Thyroid gland (tissue), 4 donors: ENCODE measurements around the gene EIF2S3. TPM values are rescaled to one million over a fixed set of nuclear protein-coding genes. Genes with fewer than 3 reads are reported as not detected.

Experiments used
- DNase-seq, 2 donors: peaks; one replicate each; pipeline ENCODE4 v3.0.0-alpha.2; 2019
- H3K27ac ChIP-seq, 3 donors: fragments of 200-600 bp; sonication (generic); 1 replicate in 2 of 3; 2 replicates in 1 of 3; pipeline ENCODE4 v1.5.1; 2016 to 2019; ENCODE audit warnings: mild to moderate bottlenecking in 1 of 3, moderate library complexity in 1 of 3
- H3K27me3 ChIP-seq: fragments of 200-600 bp; sonication (generic); one replicate; pipeline ENCODE4 v1.5.1; 2019
- H3K36me3 ChIP-seq, 2 donors: fragments of 200-600 bp; sonication (generic); one replicate each; pipeline ENCODE4 v1.5.1; 2016 to 2019
- H3K4me1 ChIP-seq, 2 donors: fragments of 200-600 bp; sonication (generic); one replicate each; pipeline ENCODE4 v1.5.1; 2017 to 2019
- H3K4me3 ChIP-seq, 3 donors: fragments of 200-600 bp; sonication (generic); replicated peaks in 1 of 3; 1 replicate in 2 of 3; 2 replicates in 1 of 3; pipeline ENCODE4 v1.5.1; 2016; ENCODE audit warnings: mild to moderate bottlenecking in 1 of 3
- H3K9me3 ChIP-seq: fragments of 200-600 bp; sonication (generic); one replicate; pipeline ENCODE4 v1.5.1; 2017
- POLR2A ChIP-seq, 2 donors: fragments of 450-650 bp; IDR thresholded peaks; one replicate each; pipeline ENCODE4 v1.6.1; 2017; ENCODE audit warnings: antibody characterized with exemption in 2 of 2, mild to moderate bottlenecking in 2 of 2, moderate library complexity in 1 of 2
- WGBS, 2 donors: methylation state at CpG; one replicate each; pipeline ENCODE4 v1.1.5; 2017; 5-methylcytosine and 5-hydroxymethylcytosine counted together
- intact Hi-C: fragments of 100-400 bp; cut with DNase I; formaldehyde crosslinking; loops from one replicate; pipeline ENCODE4 v1.15.1; 2023
- total RNA-seq, 4 donors: library from RNA; depleted of rRNA; stranded (reverse); fragments of >200 nt; gene quantifications; one replicate each; pipeline ENCODE4 v1.2.3, GENCODE V29; 2016
- TF ChIP-seq, protein P1 (sequence below), 6 experiments: fragments of 200-600 bp in 3 of 6; fragments of 450-650 bp in 3 of 6; sonication (generic) in 3 of 6; IDR thresholded peaks; one replicate each; pipeline ENCODE4 v1.5.1; 2016 to 2019; ENCODE audit warnings: antibody characterized with exemption in 6 of 6, mild to moderate bottlenecking in 2 of 6, inconsistent platforms in 1 of 6, moderate library complexity in 1 of 6

EIF2S3 gene
- total RNA-seq, 4 donors from 2014 or later = 115 to 176 (median 138) TPM

DNA sequence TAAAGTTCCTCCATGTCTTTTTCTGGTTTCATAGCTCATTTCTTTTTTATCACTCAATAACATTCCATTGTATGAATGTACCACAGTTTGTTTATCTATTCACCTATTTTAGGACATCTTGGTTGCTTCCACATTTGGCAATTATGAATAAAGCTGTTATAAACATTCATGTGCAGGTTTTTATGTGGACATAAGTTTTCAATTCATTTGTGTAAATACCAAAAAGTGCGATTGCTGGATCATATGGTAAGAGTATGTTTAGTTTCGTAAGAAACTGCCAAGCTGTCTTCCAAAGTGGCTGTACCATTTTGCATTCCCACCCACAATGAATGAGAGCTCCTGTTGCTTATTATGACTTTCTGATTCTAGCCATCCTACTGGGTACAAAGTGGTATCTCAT is 58.4 kb downstream of the EIF2S3 start:
- WGBS, 2 donors = 95% methylated on average over 2 of the region's 2 CpGs
- intact Hi-C loops = no loop called here

DNA sequence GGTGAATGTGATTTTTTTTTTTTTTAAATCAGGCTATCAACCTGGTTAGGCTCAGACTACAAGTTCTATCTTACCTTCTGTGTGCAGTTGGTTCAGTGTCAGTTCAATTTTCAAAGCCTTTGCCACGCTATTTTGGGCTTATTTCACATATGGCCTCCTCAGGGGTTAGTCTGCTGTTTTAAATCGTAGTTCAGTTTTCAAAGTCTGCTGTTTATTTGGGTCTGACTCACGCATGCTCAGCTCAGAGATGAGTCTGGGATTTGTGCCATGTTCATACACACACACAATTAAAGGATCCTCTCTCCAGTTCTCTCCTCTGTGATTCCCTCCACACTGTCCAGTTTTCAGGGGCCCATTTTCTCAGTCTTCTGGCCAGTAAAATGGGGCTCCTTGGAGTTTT is 62.5 kb downstream of the EIF2S3 start:
- 14 to 18% methylated on average over 3 of the region's 3 CpGs for WGBS, 2 donors
- H3K4me3 ChIP-seq = no peak overlapping the region
- H3K36me3 ChIP-seq = no peaks in the 10 kb centered on the region
- H3K4me1 ChIP-seq = peaks cover 0 to 11% of the 10 kb centered on the region in 2 donors
- intact Hi-C loops = no loop called here
- TF ChIP-seq POLR2A (IDR thresholded peaks at IDR 0.05) = no peak
- TF ChIP-seq, protein P1, sequence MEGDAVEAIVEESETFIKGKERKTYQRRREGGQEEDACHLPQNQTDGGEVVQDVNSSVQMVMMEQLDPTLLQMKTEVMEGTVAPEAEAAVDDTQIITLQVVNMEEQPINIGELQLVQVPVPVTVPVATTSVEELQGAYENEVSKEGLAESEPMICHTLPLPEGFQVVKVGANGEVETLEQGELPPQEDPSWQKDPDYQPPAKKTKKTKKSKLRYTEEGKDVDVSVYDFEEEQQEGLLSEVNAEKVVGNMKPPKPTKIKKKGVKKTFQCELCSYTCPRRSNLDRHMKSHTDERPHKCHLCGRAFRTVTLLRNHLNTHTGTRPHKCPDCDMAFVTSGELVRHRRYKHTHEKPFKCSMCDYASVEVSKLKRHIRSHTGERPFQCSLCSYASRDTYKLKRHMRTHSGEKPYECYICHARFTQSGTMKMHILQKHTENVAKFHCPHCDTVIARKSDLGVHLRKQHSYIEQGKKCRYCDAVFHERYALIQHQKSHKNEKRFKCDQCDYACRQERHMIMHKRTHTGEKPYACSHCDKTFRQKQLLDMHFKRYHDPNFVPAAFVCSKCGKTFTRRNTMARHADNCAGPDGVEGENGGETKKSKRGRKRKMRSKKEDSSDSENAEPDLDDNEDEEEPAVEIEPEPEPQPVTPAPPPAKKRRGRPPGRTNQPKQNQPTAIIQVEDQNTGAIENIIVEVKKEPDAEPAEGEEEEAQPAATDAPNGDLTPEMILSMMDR (IDR thresholded peaks at IDR 0.05) = no peak
- no peaks in the 10 kb centered on the region for H3K9me3 ChIP-seq
- DNase-seq = peak; percentile 18 to 21
- H3K27ac ChIP-seq = no peak overlapping the region
- no peaks in the 10 kb centered on the region for H3K27me3 ChIP-seq

More for the DNA sequence above, 58.4 kb downstream of the EIF2S3 start:
- Histone ChIP-seq H3K4me3 (no peak overlapping the region), H3K36me3 (no peaks in the 10 kb centered on the region), H3K27ac (no peak overlapping the region), H3K27me3 (no peaks in the 10 kb centered on the region), H3K4me1 (peaks cover 0 to 11% of the 10 kb centered on the region in 2 donors), H3K9me3 (no peaks in the 10 kb centered on the region)
- DNase-seq = no peak
- TF ChIP-seq, protein P1 (IDR thresholded peaks at IDR 0.05) = no peak
- TF ChIP-seq POLR2A (IDR thresholded peaks at IDR 0.05) = no peak

DNA sequence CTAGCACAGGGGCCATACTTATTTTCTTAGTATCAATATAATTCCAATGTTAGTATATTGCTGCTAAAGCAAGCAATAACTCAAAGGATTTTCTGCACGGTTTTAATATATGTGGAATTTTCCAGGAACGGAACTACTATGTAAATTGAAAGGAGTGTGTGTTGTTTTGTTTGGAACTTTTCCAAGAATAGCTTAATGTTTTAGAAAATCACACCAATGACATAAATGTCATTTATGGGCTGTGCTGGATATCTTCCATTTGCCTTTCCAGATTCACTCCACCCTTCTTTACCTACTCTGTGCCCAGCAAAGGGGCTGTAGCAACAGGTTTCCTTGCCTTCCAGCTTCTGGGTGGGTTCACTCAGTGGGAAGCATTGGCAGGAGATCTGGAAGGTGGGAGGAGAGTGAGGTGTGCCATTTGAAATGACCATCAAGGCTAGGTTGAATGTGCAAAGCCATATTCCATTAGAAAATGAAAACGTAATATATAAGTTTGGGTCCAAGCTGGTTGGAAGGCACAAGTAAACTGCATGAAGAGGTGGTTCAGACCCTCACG is 69.6 kb downstream of the EIF2S3 start:
- no peak for DNase-seq

DNA sequence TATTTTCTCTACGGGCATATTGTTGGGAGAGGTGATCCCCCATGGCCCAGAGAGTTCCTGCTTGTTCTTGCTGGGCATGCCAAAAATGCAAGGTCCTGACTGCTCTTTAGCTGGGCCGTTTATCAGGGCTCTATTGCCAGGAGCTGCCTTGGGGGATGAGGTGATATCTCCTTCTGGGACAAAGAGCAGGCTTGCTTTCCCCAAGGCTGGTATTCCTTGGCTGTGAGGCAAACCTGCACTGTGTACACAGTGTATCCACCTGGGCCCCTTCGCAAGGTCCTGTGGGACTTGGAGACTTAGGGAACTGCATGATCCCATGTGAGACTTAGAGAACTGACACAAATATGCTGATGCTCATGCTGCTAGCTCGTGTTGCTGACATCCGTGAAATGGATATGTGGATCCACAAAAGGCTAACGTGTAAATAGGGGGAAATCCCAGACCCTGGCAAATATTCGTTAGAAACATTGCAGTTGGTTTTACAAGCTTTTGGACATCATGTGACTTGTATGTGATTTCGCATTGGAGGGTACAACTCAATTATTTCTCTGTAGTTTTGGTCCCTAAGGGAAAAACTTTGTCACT is 70.4 kb downstream of the EIF2S3 start:
- TF ChIP-seq, protein P1 (IDR thresholded peaks at IDR 0.05) = no peak
- TF ChIP-seq POLR2A (IDR thresholded peaks at IDR 0.05) = no peak

More for the DNA sequence above, 69.6 kb downstream of the EIF2S3 start:
- Histone ChIP-seq H3K4me1 (no peaks in the 10 kb centered on the region), H3K36me3 (no peaks in the 10 kb centered on the region), H3K9me3 (no peaks in the 10 kb centered on the region), H3K4me3 (no peak overlapping the region), H3K27me3 (no peaks in the 10 kb centered on the region), H3K27ac (no peak overlapping the region)
- intact Hi-C loops = no loop called here
- TF ChIP-seq, protein P1 (IDR thresholded peaks at IDR 0.05) = no peak
- TF ChIP-seq POLR2A (IDR thresholded peaks at IDR 0.05) = no peak
- WGBS, 2 donors = 69 to 75% methylated on average over 4 of the region's 4 CpGs

More for the DNA sequence above, 70.4 kb downstream of the EIF2S3 start:
- Histone ChIP-seq H3K4me1 (no peaks in the 10 kb centered on the region), H3K9me3 (no peaks in the 10 kb centered on the region), H3K4me3 (no peak overlapping the region), H3K27me3 (no peaks in the 10 kb centered on the region), H3K36me3 (no peaks in the 10 kb centered on the region), H3K27ac (no peak overlapping the region)
- intact Hi-C loops = no loop called here
- DNase-seq = no peak
- 72 to 83% methylated on average over 5 to 8 of the region's 8 CpGs for WGBS, 2 donors

Other genes starting within 250 kb of the EIF2S3 start
- gene APOO, start 147.0 kb upstream of the EIF2S3 start, total RNA-seq = 10 to 100 TPM; 12.6 to 34.8 (median 22.5) TPM
- gene CXorf58, start 146.9 kb upstream of the EIF2S3 start, total RNA-seq = under 1 TPM in 1 of 4 donors, not detected in 3; 0.40 TPM
- gene KLHL15, start 27.8 kb upstream of the EIF2S3 start, total RNA-seq = 10 to 100 TPM; 12.4 to 19.4 (median 13.7) TPM
- gene ZFX, start 94.8 kb downstream of the EIF2S3 start, total RNA-seq = 100 to 1,000 TPM in 1 of 4 donors, 10 to 100 TPM in 3; 63.7 to 105 (median 68.2) TPM